Small intestine (tissue), 7 donors: Measurements from ENCODE around the gene TIMP3. TPM values are rescaled to one million over a fixed set of nuclear protein-coding genes. Genes with fewer than 3 reads are reported as not detected.
A peak's percentile ranks its signal among the peaks of the same experiment; 100 is the strongest.

Source experiments
- DNase-seq, 2 donors: peaks; one replicate each; pipeline versions ENCODE4 v3.0.0 to v3.0.0-alpha.2; 2013
- FAIRE-seq: peaks from 2 replicates; lab custom pipeline; 2012; peaks lifted over from hg19 to GRCh38; lab: Jason Lieb, UNC
- H3K27ac ChIP-seq, 3 donors: one replicate each; pipeline ENCODE4 v1.5.1; 2013; ENCODE audit warnings: low read length in 2 of 3, mild to moderate bottlenecking in 2 of 3, control low read depth in 1 of 3, inconsistent platforms in 1 of 3, low read depth in 1 of 3, moderate library complexity in 1 of 3
- H3K27me3 ChIP-seq, 3 donors: one replicate each; pipeline ENCODE4 v1.6.1; 2013; ENCODE audit warnings: low read length in 3 of 3, inconsistent platforms in 1 of 3; ENCODE audit not compliant: control insufficient read depth in 3 of 3, insufficient read depth in 3 of 3
- H3K36me3 ChIP-seq, 3 donors: one replicate each; pipeline ENCODE4 v1.6.1; 2013; ENCODE audit warnings: low read length in 3 of 3, inconsistent platforms in 1 of 3, low read depth in 1 of 3, mild to moderate bottlenecking in 1 of 3, moderate library complexity in 1 of 3; ENCODE audit not compliant: control insufficient read depth in 3 of 3, insufficient read depth in 2 of 3
- H3K4me1 ChIP-seq, 3 donors: one replicate each; pipeline ENCODE4 v1.6.1; 2013; ENCODE audit warnings: low read length in 2 of 3, inconsistent platforms in 1 of 3, low read depth in 1 of 3, mild to moderate bottlenecking in 1 of 3, moderate library complexity in 1 of 3; ENCODE audit not compliant: control insufficient read depth in 3 of 3, insufficient read depth in 2 of 3
- H3K4me3 ChIP-seq, 3 donors: one replicate each; pipeline ENCODE4 v1.5.1; 2013; ENCODE audit warnings: low read length in 3 of 3, control low read depth in 1 of 3, inconsistent platforms in 1 of 3, low read depth in 1 of 3, mild to moderate bottlenecking in 1 of 3, moderate library complexity in 1 of 3
- H3K9me3 ChIP-seq, 2 donors: one replicate each; pipeline ENCODE4 v1.6.1; 2013; ENCODE audit warnings: low read depth in 1 of 2, low read length in 1 of 2; ENCODE audit not compliant: control insufficient read depth in 2 of 2, insufficient read depth in 1 of 2
- WGBS, 3 donors: extraction: QIAGEN DNeasy Blood & Tissue Kit; methylation state at CpG; one replicate each; pipeline ENCODE4 v1.1.7; 2013; 5-methylcytosine and 5-hydroxymethylcytosine counted together
- polyA plus RNA-seq, 4 donors: library from polyadenylated mRNA; stranded (reverse) in 3 of 4; unstranded in 1 of 4; fragments of 200-250 nt in 3 of 4; fragments of 120-200 nt in 1 of 4; gene quantifications; one replicate each; pipeline versions ENCODE4 v1.2.1 to v1.2.3, GENCODE V29; 2013
- donor health status: healthy with polysubstance abuse.
- donor health status: control.
- donor health status: control.
- donor health status: Bipolar disorder and iron deficiency.
- donor health status: healthy.

Gene TIMP3
- polyA plus RNA-seq, 4 donors: 1.8 to 118 (median 14.9) TPM

GRCh38 chr22:32800158-32800882, 1.2 kb upstream of the TIMP3 start:
- peak overlapping the region in 2 of 3 donors; percentile 61 to 82 for H3K27ac ChIP-seq
- no peaks in the 10 kb centered on the region for H3K9me3 ChIP-seq
- H3K27me3 ChIP-seq: peaks cover 0 to 8% (median 0%) of the 10 kb centered on the region in 3 donors
- no peak overlapping the region for H3K4me3 ChIP-seq
- FAIRE-seq (no peak), DNase-seq (no peak)
- 57 to 62% (median 58%) methylated on average over 8 of the region's 8 CpGs for WGBS, 3 donors
- H3K4me1 ChIP-seq: peaks cover 0 to 17% (median 0%) of the 10 kb centered on the region in 3 donors
- no peaks in the 10 kb centered on the region for H3K36me3 ChIP-seq

GRCh38 chr22:32800994-32801536, 440 bp upstream of the TIMP3 start:
- no peak for DNase-seq
- WGBS, 3 donors: 15 to 16% (median 15%) methylated on average over 10 to 21 of the region's 21 CpGs
- no peak for FAIRE-seq
- Histone ChIP-seq H3K27me3 (peaks cover 0 to 8% (median 0%) of the 10 kb centered on the region in 3 donors), H3K9me3 (no peaks in the 10 kb centered on the region), H3K27ac (peak overlapping the region in 2 of 3 donors; percentile 61 to 82), H3K4me3 (peak overlapping the region in 2 of 3 donors; percentile 32 to 76), H3K4me1 (peaks cover 0 to 17% (median 0%) of the 10 kb centered on the region in 3 donors), H3K36me3 (no peaks in the 10 kb centered on the region)

DNA sequence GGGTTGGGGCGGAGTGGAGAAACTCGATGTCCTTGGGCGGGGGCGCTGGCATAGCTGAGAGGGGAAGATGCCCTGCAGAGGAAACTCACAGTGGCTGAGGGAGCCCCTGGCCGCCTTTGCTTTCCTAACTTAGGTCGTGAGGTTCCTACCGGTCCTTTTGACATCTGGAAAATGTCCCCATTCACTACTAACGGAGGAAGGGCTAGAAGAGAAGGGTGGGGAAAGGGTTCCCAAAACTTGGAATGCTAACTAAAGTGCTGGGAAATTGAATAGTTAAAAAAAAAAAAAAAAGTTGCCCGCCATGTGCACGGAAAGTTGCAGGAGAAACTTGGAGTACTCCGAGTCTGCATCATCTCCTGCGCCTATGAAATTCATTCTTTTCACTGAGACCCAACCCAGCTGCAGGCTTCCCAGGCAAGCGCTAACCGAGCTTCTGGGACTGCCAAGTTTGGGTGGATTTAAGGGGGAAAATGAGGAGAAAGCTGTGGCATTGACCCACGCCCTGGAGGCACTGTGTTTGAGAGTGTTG, 796 bp downstream of the TIMP3 start:
- Histone ChIP-seq H3K9me3 (no peaks in the 10 kb centered on the region), H3K4me3 (peak overlapping the region; percentile 19 to 76 (median 32)), H3K27ac (peak overlapping the region in 1 of 3 donors; percentile 63), H3K36me3 (no peaks in the 10 kb centered on the region), H3K27me3 (peaks cover 0 to 8% (median 0%) of the 10 kb centered on the region in 3 donors), H3K4me1 (peaks cover 0 to 13% (median 0%) of the 10 kb centered on the region in 3 donors)
- FAIRE-seq (no peak), DNase-seq (peak in 1 of 2 donors; percentile 23)
- 4 to 10% (median 8%) methylated on average over 14 to 15 of the region's 15 CpGs for WGBS, 3 donors

DNA sequence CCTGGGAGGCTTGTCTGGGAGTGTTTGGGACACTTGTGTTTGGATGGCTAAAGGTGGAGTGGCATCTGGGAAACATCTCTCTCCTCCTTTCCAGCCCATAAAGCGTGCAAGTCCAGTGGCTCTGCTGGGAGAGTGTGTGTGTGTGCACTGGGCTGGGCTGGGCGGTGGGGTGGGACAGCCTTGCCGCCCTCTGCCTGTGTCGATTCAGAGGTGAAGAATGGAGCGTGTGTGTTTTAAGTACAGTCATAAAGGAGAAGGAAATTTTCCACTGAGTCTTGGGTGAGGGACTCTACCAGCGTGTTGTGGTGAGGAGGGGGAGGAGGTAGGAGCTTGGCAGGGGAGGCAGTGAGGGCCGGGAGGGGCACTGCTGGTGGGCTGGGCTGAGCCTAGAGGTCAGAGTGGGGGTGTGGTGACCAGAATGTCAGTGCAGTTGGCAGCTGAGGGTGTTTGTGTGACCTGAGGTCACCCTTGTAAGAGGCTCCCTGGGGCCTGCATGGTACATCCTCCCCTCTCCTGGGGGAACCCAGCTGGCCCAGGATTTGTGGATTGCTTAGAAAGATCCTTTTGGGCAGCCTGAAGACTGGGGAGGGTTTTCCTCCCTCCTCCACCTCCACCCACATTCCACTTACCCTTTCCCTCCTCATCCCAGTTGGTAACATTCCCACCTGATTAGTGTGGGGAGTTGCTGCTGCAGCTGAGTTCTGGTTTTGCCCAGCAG, 1.7 kb downstream of the TIMP3 start:
- peak overlapping the region in 1 of 3 donors; percentile 63 for H3K27ac ChIP-seq
- no peak for FAIRE-seq
- H3K9me3 ChIP-seq: no peaks in the 10 kb centered on the region
- H3K4me1 ChIP-seq: peaks cover 0 to 18% (median 0%) of the 10 kb centered on the region in 3 donors
- peak overlapping the region in 1 of 3 donors; percentile 76 for H3K4me3 ChIP-seq
- peaks cover 0 to 8% (median 0%) of the 10 kb centered on the region in 3 donors for H3K27me3 ChIP-seq
- WGBS, 3 donors: 32 to 58% (median 56%) methylated on average over 7 of the region's 7 CpGs
- peak in 1 of 2 donors; percentile 31 for DNase-seq
- H3K36me3 ChIP-seq: no peaks in the 10 kb centered on the region

DNA sequence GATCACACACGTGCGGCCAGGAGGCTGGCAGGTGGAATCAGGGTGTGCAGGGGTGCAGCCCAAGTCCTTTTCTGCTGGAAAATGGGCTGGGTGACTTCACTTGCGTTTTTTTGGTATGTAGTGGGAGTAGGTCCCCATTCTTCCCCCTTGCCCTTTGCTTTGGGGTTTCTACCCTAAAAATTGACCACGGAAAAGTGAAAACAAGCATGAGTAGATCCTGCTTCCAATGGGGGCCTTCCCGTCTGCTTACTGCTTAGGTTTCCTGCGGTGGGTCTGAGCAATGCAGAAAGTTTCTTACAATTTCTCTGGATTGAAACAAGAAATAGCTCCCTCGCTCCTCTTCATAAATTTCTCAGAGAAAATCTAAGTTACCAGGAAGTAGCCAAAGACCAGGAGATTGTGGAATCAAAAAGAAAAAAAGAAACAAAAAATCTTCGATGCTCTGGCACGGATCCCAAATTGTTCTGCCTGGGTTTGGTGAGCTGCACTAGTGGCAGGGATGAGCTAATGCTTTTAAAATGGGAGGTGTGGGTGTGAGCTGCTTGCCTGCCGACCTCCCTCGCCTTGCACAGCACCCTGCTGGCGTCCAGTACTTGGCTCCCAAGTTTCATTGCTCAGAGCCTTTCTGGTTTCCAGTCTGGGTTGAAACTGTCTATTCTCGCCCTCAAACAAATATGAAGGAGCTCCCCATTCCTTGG, 2.4 kb downstream of the TIMP3 start:
- H3K36me3 ChIP-seq: no peaks in the 10 kb centered on the region
- H3K4me1 ChIP-seq: peaks cover 0 to 25% (median 0%) of the 10 kb centered on the region in 3 donors
- peak overlapping the region in 2 of 3 donors; percentile 16 to 76 for H3K4me3 ChIP-seq
- DNase-seq: no peak
- WGBS, 3 donors: 57 to 72% (median 70%) methylated on average over 13 of the region's 13 CpGs
- no peaks in the 10 kb centered on the region for H3K9me3 ChIP-seq
- peak overlapping the region in 1 of 3 donors; percentile 38 for H3K27ac ChIP-seq
- peaks cover 0 to 8% (median 0%) of the 10 kb centered on the region in 3 donors for H3K27me3 ChIP-seq
- no peak for FAIRE-seq

DNA sequence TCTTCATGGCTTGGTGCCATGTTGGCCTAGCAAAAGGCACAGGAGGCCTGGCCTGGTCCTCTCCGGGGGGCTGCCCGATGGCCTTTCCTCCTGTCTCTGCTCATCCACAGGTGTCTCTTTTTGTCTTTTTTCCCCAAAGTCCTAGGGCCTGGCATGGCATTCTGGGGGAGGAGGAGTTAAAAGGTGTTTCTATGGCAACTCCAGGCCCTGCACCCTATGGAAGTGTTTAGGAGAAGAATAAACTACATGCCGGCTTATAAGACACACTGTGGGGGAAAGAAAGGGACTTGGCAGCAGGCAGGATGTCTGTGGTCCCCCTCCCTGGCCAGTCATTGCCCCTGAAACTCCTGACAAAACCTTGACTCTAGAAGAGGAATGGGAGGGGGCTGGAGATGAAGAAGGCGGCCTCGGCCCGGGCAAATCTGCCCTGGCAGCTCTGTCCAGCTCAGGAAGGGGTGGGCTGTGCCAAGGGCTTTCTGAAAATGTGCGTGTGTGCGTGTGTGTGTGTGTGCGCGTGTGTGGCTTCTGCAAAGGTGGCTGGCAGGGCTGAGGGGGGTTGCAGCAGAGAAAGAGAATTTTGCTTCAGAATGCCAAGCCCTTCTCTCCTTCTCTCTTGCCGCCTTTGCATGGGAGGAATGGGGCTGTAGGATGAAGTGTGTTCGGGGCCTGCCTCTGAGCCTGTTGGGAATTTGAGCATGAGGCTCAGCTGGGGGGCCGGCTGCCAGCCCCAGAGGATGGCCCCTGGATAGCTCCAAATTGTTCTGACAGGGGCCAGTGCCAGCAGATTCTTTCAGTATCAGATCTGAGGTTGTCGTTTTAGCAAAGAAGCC, 3.2 kb downstream of the TIMP3 start:
- Histone ChIP-seq H3K9me3 (no peaks in the 10 kb centered on the region), H3K4me1 (peaks cover 0 to 30% (median 0%) of the 10 kb centered on the region in 3 donors), H3K36me3 (no peaks in the 10 kb centered on the region), H3K27me3 (peaks cover 0 to 8% (median 0%) of the 10 kb centered on the region in 3 donors), H3K27ac (no peak overlapping the region), H3K4me3 (peak overlapping the region in 1 of 3 donors; percentile 76)
- no peak for DNase-seq
- 70 to 91% (median 78%) methylated on average over 13 to 14 of the region's 14 CpGs for WGBS, 3 donors
- FAIRE-seq: no peak

GRCh38 chr22:32805361-32805881, 3.9 kb downstream of the TIMP3 start:
- Histone ChIP-seq H3K27ac (no peak overlapping the region), H3K4me1 (peaks cover 0 to 37% (median 0%) of the 10 kb centered on the region in 3 donors), H3K4me3 (no peak overlapping the region), H3K36me3 (no peaks in the 10 kb centered on the region), H3K9me3 (no peaks in the 10 kb centered on the region), H3K27me3 (peaks cover 0 to 8% (median 0%) of the 10 kb centered on the region in 3 donors)
- FAIRE-seq: no peak
- 73 to 84% (median 76%) methylated on average over 4 of the region's 4 CpGs for WGBS, 3 donors
- DNase-seq: no peak
